Lower leg skin (tissue), 4 donors: Measurements from ENCODE around the gene CACNA1D. TPM values are rescaled to one million over a fixed set of nuclear protein-coding genes. Genes with fewer than 3 reads are reported as not detected.

Source experiments
- DNase-seq, 2 donors: peaks; one replicate each; pipeline ENCODE4 v3.0.0-alpha.2; 2019; ENCODE audit warnings: low spot score in 2 of 2
- H3K4me3 ChIP-seq: fragments of 200-600 bp; sonication (generic); 2 replicates; pipeline ENCODE4 v1.5.1; 2017; ENCODE audit warnings: mild to moderate bottlenecking, low read depth; ENCODE audit not compliant: poor library complexity, severe bottlenecking
- POLR2A ChIP-seq, 2 donors: fragments of 450-650 bp; IDR thresholded peaks; one replicate each; pipeline ENCODE4 v1.6.1; 2016 to 2017; ENCODE audit warnings: antibody characterized with exemption in 2 of 2, mild to moderate bottlenecking in 1 of 2, moderate library complexity in 1 of 2
- WGBS, 2 donors: methylation state at CpG; one replicate each; pipeline ENCODE4 v1.1.5; 2018; 5-methylcytosine and 5-hydroxymethylcytosine counted together
- intact Hi-C: fragments of 100-400 bp; cut with DNase I; formaldehyde crosslinking; loops from one replicate; pipeline ENCODE4 v1.15.0; 2023; ENCODE audit warnings: low total_unique reads
- total RNA-seq, 4 donors: library from RNA; depleted of rRNA; stranded (reverse); fragments of >200 nt; gene quantifications; one replicate each; pipeline ENCODE4 v1.1.0, GENCODE V29; 2016
- TF ChIP-seq, protein P1 (sequence below), 3 donors: fragments of 450-650 bp; IDR thresholded peaks; one replicate each; pipeline ENCODE4 v1.5.1; 2016; ENCODE audit warnings: antibody characterized with exemption in 3 of 3, mild to moderate bottlenecking in 3 of 3, moderate library complexity in 2 of 3

Gene CACNA1D
- total RNA-seq, 4 donors from 2014 or later, result 2.4 to 12.5 (median 5.6) TPM

DNA sequence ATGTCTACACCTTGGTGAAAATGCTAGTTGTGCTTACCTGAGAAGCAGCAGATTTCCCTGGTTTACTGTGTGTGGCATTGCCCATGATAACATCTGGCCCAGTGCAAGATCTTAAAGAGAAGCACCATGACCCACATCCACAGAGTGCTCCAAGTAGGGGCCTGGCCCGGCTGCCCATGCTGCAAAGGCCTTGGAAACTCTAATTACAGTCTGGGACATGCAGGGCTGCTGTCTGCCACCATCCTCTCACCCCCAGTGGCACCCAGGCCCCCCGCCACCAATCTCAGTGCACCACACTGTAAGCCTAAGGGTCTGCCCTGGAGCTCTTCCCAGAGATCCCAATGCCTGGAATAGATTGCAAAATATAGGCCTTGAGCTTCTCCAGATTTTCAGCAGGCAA is 219.2 kb downstream of the CACNA1D start:
- no peak for TF ChIP-seq POLR2A (IDR thresholded peaks at IDR 0.05)
- TF ChIP-seq, protein P1, sequence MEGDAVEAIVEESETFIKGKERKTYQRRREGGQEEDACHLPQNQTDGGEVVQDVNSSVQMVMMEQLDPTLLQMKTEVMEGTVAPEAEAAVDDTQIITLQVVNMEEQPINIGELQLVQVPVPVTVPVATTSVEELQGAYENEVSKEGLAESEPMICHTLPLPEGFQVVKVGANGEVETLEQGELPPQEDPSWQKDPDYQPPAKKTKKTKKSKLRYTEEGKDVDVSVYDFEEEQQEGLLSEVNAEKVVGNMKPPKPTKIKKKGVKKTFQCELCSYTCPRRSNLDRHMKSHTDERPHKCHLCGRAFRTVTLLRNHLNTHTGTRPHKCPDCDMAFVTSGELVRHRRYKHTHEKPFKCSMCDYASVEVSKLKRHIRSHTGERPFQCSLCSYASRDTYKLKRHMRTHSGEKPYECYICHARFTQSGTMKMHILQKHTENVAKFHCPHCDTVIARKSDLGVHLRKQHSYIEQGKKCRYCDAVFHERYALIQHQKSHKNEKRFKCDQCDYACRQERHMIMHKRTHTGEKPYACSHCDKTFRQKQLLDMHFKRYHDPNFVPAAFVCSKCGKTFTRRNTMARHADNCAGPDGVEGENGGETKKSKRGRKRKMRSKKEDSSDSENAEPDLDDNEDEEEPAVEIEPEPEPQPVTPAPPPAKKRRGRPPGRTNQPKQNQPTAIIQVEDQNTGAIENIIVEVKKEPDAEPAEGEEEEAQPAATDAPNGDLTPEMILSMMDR (IDR thresholded peaks at IDR 0.05), result no peak
- peak in 1 of 2 donors; percentile 66 for DNase-seq
- 93 to 94% methylated on average over 2 of the region's 2 CpGs for whole genome bisulfite sequencing, 2 donors
- H3K4me3 ChIP-seq, result no peak overlapping the region
- intact Hi-C loops, result loop anchor here (5.0 to 10.0 kb wide), 2 partner anchors 339 to 411 kb away; no protein-coding TSS in a partner anchor

DNA sequence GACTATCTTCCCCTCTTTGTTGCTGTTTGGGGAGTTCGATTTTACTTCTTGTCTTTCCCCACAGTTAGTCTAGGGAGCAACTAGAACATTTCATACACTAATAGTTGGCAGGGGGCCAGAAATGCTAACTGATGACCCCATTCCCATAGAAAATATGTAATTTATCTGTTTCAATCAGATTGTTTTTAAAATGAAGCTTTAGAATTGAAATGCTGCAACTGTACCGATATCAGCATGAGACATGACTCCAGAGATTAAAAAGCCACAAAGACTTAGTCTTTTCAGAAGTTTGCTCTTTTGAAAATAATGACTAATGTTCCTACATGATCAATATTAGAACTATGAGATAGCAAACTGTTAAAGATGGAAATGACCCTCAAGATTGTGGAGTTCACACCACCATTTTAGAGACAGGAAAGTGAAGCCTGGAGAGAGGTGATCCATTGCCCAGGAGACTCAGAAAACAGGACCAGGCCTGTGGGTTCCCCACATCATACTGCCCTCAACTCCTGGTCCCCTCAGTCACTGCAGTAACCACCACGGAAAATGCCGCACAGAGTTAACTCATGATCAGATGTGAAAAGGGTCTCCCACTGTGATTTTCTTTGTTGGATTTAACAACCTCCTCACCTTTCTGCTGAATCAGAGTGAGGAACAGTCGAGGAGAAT is 221.5 kb downstream of the CACNA1D start:
- peak in 1 of 2 donors; percentile 56 for DNase-seq
- H3K4me3 ChIP-seq, result no peak overlapping the region
- intact Hi-C loops, result loop anchor here (10.0 kb wide), 1 partner anchor 341 kb away; no protein-coding TSS in a partner anchor
- TF ChIP-seq, protein P1 (IDR thresholded peaks at IDR 0.05), result no peak
- TF ChIP-seq POLR2A (IDR thresholded peaks at IDR 0.05), result no peak
- 71 to 78% methylated on average over 5 of the region's 5 CpGs for WGBS, 2 donors

DNA sequence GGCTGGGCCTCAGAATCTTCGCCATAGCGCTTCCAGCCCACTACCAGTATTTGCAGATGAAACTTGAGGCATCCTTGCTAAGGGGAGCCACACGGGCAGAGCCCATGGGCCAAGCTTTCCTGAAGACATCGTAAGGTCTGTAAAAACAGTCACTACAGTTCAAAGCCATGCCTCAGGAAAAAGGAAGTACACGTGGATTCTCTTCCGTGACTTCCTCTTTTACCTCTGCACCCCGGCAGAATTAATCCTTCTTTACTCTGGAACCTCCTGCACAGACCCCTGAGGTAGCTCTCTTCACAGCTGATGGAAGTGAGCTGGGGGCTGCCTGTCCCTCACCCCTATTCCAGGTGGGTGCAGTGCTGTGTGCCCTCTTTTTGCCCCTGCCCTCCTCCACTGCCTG is 222.6 kb downstream of the CACNA1D start:
- TF ChIP-seq, protein P1 (IDR thresholded peaks at IDR 0.05), result no peak
- TF ChIP-seq POLR2A (IDR thresholded peaks at IDR 0.05), result no peak
- intact Hi-C loops, result loop anchor here (10.0 kb wide), 1 partner anchor 342 kb away; no protein-coding TSS in a partner anchor
- DNase-seq, result no peak
- WGBS, 2 donors, result 79 to 87% methylated on average over 7 of the region's 7 CpGs
- H3K4me3 ChIP-seq, result no peak overlapping the region

DNA sequence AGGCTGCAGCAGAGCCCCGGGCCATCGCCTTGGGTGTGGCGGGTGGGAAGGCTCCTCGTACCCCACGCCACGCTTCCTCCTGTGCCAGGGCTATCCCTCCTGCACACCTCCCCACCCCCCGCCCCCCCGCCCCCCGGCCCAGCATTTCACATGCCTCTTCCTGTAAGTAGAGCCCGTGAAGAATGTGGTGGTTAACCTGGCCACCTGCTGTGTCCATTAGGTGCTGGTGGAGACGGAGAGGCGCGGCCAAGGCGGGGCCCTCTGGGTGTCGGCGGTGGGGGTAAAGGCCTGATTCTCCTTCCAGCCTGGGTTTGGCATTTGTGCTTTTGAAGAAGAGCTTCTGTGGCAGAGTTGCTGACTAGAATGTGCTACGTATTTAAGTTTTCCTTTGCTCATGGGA is 224.1 kb downstream of the CACNA1D start:
- TF ChIP-seq POLR2A (IDR thresholded peaks at IDR 0.05), result no peak
- TF ChIP-seq, protein P1 (IDR thresholded peaks at IDR 0.05), result no peak
- H3K4me3 ChIP-seq, result no peak overlapping the region
- 83 to 87% methylated on average over 17 of the region's 17 CpGs for WGBS, 2 donors
- no peak for DNase-seq
- intact Hi-C loops, result loop anchor here (10.0 kb wide), 1 partner anchor 344 kb away; no protein-coding TSS in a partner anchor

DNA sequence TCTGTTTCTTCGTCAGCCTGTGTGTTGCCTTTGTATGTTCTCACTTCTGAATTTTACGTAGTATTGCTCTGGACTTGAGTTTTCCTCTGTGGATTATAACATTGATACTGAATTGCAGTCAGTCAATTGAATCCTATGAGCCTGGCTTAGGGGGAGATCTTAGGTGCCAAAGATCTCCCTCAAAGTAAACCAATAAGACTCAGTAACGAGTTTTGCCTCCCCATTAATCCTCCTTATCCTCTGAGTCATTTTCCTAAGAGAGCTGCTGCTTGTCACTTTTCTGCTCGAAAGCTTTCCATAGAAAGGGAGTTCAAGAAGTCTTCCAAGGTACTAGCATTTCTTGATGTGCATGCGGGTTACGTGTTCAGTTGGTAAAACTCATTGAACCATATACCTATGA is 225.4 kb downstream of the CACNA1D start:
- intact Hi-C loops, result loop anchor here (10.0 kb wide), 1 partner anchor 345 kb away; no protein-coding TSS in a partner anchor
- H3K4me3 ChIP-seq, result no peak overlapping the region
- TF ChIP-seq, protein P1 (IDR thresholded peaks at IDR 0.05), result no peak
- TF ChIP-seq POLR2A (IDR thresholded peaks at IDR 0.05), result no peak
- WGBS, 2 donors, result 90 to 91% methylated on average over 6 of the region's 6 CpGs
- DNase-seq, result no peak
